ENCODE data around the gene SLC17A4. TPM values are rescaled to one million over a fixed set of nuclear protein-coding genes. Genes with fewer than 3 reads are reported as not detected.

The SLC17A4 gene
- polyA plus RNA-seq, 4 donors = 1.0 to 1.9 (median 1.2) TPM

DNA sequence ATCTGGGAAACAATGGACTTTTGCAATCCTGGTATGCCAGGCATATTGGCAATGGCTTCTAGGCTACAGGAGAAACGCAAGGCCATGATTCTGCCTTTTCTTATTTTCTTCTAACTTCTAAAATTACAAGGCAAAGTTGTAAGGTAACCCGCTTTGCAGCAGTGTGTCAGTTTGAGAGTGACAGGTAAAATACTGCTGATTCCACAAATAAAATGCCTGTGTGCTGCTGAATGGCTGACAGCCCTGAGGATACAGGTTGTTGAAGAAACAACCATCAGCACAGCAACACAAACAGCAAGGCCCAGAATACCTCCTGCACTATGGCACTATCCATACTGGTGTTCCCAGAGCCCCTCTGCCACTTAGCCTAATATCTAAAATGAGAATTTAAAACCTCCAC, 40.2 kb downstream of the SLC17A4 start:
- DNase-seq (ENCODE audit: low read depth in 4 of 4, low spot score in 3 of 4) = no peak

DNA sequence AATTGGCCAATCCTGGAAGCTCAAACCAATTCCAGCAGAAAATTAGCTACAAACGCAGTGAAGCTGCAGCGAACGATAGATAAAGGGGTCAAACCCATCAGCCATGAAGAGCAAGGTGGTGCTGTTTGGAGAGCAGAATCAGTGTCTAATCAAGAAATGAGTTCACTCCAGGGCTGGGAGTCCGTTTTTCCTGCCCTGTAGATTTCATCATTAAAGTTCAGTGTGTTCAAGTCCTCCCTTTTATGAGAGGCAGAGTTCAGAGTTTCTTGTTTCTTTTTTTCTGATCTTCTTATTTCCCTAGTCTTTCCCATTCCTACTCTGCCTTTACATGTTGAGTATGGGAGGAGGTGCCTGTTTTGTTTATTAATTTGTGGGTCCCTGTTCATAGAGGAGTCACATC, 46.9 kb downstream of the SLC17A4 start:
- no peak for DNase-seq (ENCODE audit: low read depth in 4 of 4, low spot score in 3 of 4)

DNA sequence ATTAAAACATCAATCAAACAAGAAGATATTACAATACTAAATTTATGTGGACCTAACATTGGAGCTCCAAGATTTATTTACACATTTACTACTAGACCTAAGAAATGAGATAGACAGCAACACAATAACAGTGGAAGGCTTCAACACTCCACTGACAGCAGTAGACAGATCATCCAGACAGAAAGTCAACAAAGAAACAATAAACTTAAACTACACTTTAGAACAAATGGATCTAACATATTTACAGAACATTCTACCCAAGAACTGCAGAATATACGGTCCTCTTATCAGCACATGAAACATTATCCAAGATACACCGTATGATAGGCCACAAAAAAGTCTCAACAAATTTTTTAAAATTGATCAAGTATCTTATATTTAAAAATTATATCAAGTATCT, 50.3 kb downstream of the SLC17A4 start:
- DNase-seq (ENCODE audit: low read depth in 4 of 4, low spot score in 3 of 4) = no peak

DNA sequence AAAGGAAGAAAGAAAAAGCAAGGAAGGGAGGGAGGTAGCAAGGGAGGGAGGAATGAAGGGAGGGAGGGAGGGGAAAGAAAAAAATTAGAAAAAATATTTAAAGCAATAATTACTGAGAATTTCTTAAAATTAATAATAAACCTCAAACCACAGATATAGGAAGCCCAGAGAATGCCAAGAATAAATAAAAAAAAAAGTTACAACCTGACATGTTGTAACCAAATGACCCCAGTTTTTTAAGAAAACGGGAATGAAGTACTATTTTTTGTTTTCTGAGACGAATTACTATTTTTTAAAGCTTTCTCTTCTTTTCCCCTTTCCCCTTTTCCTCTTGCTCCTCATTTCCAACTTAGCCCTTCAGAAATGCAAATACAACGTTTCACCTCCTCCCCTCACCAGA, 60.7 kb downstream of the SLC17A4 start:
- DNase-seq (ENCODE audit: low read depth in 4 of 4, low spot score in 3 of 4) = no peak

DNA sequence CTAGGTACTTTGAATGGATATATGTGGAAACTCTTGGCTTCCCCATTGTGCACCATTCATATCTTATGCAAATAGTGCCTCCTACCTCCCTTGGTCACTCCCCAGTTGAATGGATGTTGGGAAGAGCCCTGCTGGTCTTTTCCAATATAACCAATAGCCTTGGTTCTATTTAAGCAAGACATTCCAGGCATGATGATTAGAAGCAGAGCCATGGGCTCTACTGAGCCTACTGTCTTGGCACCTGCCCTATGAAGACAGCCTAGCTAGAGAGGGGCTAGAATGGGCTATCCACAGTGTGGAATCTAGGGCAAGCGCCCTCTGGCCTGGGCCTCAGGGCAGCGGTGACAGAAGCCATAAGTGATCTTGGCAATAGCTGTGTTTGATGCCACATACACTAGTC, 61.7 kb downstream of the SLC17A4 start:
- DNase-seq (ENCODE audit: low read depth in 4 of 4, low spot score in 3 of 4) = no peak

DNA sequence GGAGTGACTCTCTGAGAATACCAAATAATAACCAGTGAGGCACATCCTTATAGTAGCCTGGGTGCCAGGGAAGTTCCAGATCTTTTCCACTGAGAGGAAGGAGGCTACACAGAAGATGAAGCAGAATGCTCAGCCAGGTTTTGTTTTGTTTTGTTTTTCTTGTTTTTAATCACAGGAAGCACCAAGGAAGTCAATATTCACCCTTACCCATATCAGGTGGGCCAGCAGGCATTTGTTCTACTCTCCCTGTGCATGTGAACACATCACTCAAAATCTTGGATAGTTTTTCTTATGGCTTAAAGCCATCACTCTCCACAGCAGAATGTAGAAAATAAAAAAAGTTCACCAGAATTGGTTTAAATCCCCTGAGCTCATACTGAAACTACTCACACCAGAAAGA, 66.8 kb downstream of the SLC17A4 start:
- no peak for DNase-seq (ENCODE audit: low read depth in 4 of 4, low spot score in 3 of 4)

DNA sequence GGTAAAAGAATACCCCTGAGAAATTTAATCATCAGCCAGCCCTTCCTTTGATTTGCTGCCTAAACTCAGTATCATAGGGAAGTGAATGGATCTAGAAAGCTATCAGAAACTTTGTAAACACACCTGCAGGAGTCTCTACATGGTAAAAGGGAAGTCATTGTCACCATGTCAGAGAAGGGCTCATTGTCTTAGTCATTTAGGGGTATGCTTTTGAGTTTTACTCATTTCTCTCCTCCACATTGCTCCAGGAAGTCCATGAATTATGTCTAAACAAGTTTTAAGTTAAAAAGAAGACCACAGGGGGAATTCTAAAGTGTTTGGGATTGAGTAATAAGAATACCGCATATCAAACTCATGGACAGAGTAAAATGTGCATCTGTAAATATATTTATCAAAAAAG, 74.8 kb downstream of the SLC17A4 start:
- DNase-seq (ENCODE audit: low read depth in 4 of 4, low spot score in 3 of 4) = no peak

DNA sequence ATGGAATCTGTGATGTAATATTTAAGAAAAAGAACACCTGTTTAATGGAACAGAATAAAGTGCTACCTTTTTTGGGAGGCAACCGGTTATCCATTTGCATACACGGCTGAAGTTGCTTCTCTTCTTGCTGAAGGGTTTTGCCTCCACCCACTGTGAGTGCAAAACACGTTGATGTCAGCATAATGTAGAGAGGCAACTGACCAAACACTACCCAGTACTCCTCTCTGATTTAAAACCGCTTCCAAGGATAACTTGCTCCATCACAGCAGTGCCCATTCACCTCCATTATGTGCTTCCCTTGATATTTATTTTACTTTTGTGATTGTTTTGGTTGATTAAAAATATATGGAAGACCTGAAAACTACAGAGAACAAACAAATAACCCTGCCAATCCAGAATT, 75.9 kb downstream of the SLC17A4 start:
- no peak for DNase-seq (ENCODE audit: low read depth in 4 of 4, low spot score in 3 of 4)

Other genes starting within 250 kb of the SLC17A4 start
- under 1 TPM; 0.14 to 0.31 (median 0.23) TPM for gene SCGN, start 102.5 kb upstream of the SLC17A4 start, polyA plus RNA-seq (ENCODE audit: insufficient read length in 4 of 4)
- gene SLC17A1, start 77.3 kb downstream of the SLC17A4 start, polyA plus RNA-seq (ENCODE audit: insufficient read length in 4 of 4) = 10 to 100 TPM; 20.3 to 39.3 (median 25.7) TPM
- gene SLC17A3, start 119.5 kb downstream of the SLC17A4 start, polyA plus RNA-seq (ENCODE audit: insufficient read length in 4 of 4) = 1 to 10 TPM in 1 of 4 donors, under 1 TPM in 3; 0.40 to 1.2 (median 0.64) TPM
- gene SLC17A2, start 175.9 kb downstream of the SLC17A4 start, polyA plus RNA-seq (ENCODE audit: insufficient read length in 4 of 4) = under 1 TPM; 0.46 to 0.80 (median 0.58) TPM
- 10 to 100 TPM in 2 of 4 donors, 1 to 10 TPM in 2; 8.8 to 10.9 (median 10.3) TPM for gene TRIM38, start 208.1 kb downstream of the SLC17A4 start, polyA plus RNA-seq (ENCODE audit: insufficient read length in 4 of 4)